WTC11 (cell line): Measurements from ENCODE around the gene BHLHE23. TPM values are rescaled to one million over a fixed set of nuclear protein-coding genes. Genes with fewer than 3 reads are reported as not detected.

Source experiments
- ATAC-seq: fragments of 200-7000 bp; cut with Tn5 transposase; 2 replicates; pipeline ENCODE4 v1.10.0; 2021; ENCODE audit warnings: mild to moderate bottlenecking, moderate library complexity
- CTCF ChIA-PET: fragments of 300-600 bp; sonication (Branson Sonifier 250); formaldehyde crosslinking; loops from one replicate; lab custom pipeline; 2021; ENCODE audit warnings: antibody characterized with exemption; lab: Charles Lee
- POLR2A ChIA-PET: fragments of 350-600 bp; sonication (Branson Sonifier 250); formaldehyde crosslinking; loops from one replicate; lab custom pipeline; 2021; ENCODE audit warnings: antibody characterized with exemption; lab: Charles Lee
- DNase-seq: peaks from one replicate; pipeline ENCODE4 v3.0.0; 2021; ENCODE audit warnings: low spot score
- H3K27ac Mint-ChIP-seq: 2 replicates; pipeline ENCODE4 v1.8.0; 2021; ENCODE audit warnings: mixed read lengths
- H3K27me3 Mint-ChIP-seq: 2 replicates; pipeline ENCODE4 v1.8.0; 2021; ENCODE audit warnings: low read depth, mild to moderate bottlenecking, moderate library complexity, mixed read lengths
- H3K36me3 Mint-ChIP-seq: 2 replicates; pipeline ENCODE4 v1.8.0; 2021; ENCODE audit warnings: mixed read lengths
- H3K4me1 Mint-ChIP-seq: 2 replicates; pipeline ENCODE4 v1.8.0; 2022; ENCODE audit warnings: mixed read lengths
- H3K4me3 Mint-ChIP-seq: 2 replicates; pipeline ENCODE4 v1.8.0; 2021; ENCODE audit warnings: mild to moderate bottlenecking, moderate library complexity, mixed read lengths
- H3K9me3 Mint-ChIP-seq: 2 replicates; pipeline ENCODE4 v1.8.0; 2021; ENCODE audit warnings: mixed read lengths
- ARID4B ChIP-seq: sonication (generic); formaldehyde crosslinking; IDR thresholded peaks from 2 replicates; pipeline ENCODE4 v1.8.0; 2023; ENCODE audit warnings: missing genetic modification reagents, mild to moderate bottlenecking, borderline replicate concordance
- ATF2 ChIP-seq: sonication (generic); formaldehyde crosslinking; IDR thresholded peaks from 2 replicates; pipeline ENCODE4 v1.8.1; 2022; ENCODE audit warnings: low read depth, missing genetic modification reagents, borderline replicate concordance
- CBFB ChIP-seq: sonication (generic); formaldehyde crosslinking; IDR thresholded peaks from 2 replicates; pipeline ENCODE4 v1.8.1; 2022; ENCODE audit warnings: mild to moderate bottlenecking, low read depth, missing genetic modification reagents
- E2F4 ChIP-seq: sonication (generic); formaldehyde crosslinking; IDR thresholded peaks from 2 replicates; pipeline ENCODE4 v1.8.1; 2022; ENCODE audit warnings: low read depth, mild to moderate bottlenecking, moderate library complexity, missing genetic modification reagents, borderline replicate concordance
- EMX1 ChIP-seq: fragments of 250-450 bp; sonication (Bioruptor Pico); IDR thresholded peaks from 2 replicates; pipeline ENCODE4 v1.8.0; 2021; ENCODE audit warnings: mild to moderate bottlenecking
- ERG ChIP-seq: fragments of 250-450 bp; sonication (Bioruptor Pico); IDR thresholded peaks from 2 replicates; pipeline ENCODE4 v1.8.0; 2021; ENCODE audit warnings: mild to moderate bottlenecking
- ETV6 ChIP-seq: sonication (generic); formaldehyde crosslinking; IDR thresholded peaks from 2 replicates; pipeline ENCODE4 v1.8.1; 2022; ENCODE audit warnings: mild to moderate bottlenecking, missing genetic modification reagents
- FOXK1 ChIP-seq: sonication (generic); formaldehyde crosslinking; IDR thresholded peaks from 2 replicates; pipeline ENCODE4 v1.8.0; 2022; ENCODE audit warnings: mild to moderate bottlenecking, moderate library complexity, missing genetic modification reagents
- GABPB1 ChIP-seq: sonication (generic); formaldehyde crosslinking; IDR thresholded peaks from 2 replicates; pipeline ENCODE4 v1.8.1; 2023; ENCODE audit warnings: mild to moderate bottlenecking, missing genetic modification reagents
- PRRX2 ChIP-seq: fragments of 250-450 bp; sonication (Bioruptor Pico); IDR thresholded peaks from 2 replicates; pipeline ENCODE4 v1.8.0; 2021; ENCODE audit warnings: mild to moderate bottlenecking
- TCF7 ChIP-seq: sonication (generic); formaldehyde crosslinking; IDR thresholded peaks from 2 replicates; pipeline ENCODE4 v1.8.0; 2022; ENCODE audit warnings: mild to moderate bottlenecking, low read depth, missing genetic modification reagents, moderate library complexity
- TEAD1 ChIP-seq: sonication (generic); formaldehyde crosslinking; IDR thresholded peaks from 2 replicates; pipeline ENCODE4 v1.8.0; 2022; ENCODE audit warnings: mild to moderate bottlenecking, missing genetic modification reagents
- USF1 ChIP-seq: sonication (generic); formaldehyde crosslinking; IDR thresholded peaks from 2 replicates; pipeline ENCODE4 v1.8.0; 2022; ENCODE audit warnings: mild to moderate bottlenecking, missing genetic modification reagents
- ZBTB21 ChIP-seq: sonication (generic); formaldehyde crosslinking; IDR thresholded peaks from 2 replicates; pipeline ENCODE4 v1.8.1; 2023; ENCODE audit warnings: mild to moderate bottlenecking, missing genetic modification reagents, borderline replicate concordance
- ZNF232 ChIP-seq: sonication (generic); formaldehyde crosslinking; IDR thresholded peaks from 2 replicates; pipeline ENCODE4 v1.8.0; 2022; ENCODE audit warnings: mild to moderate bottlenecking, missing genetic modification reagents
- total RNA-seq: library from RNA; stranded (reverse); gene quantifications from 3 replicates; pipeline ENCODE4 v1.2.3, GENCODE V29; 2021
- TF ChIP-seq, protein P1 (sequence below): sonication (generic); formaldehyde crosslinking; IDR thresholded peaks from 2 replicates; pipeline ENCODE4 v1.8.1; 2023; ENCODE audit warnings: mild to moderate bottlenecking, moderate library complexity, missing genetic modification reagents
- TF ChIP-seq, protein P2 (sequence below): sonication (generic); formaldehyde crosslinking; conservative IDR thresholded peaks from 2 replicates; pipeline ENCODE4 v1.8.1; 2022; ENCODE audit warnings: mild to moderate bottlenecking, missing genetic modification reagents

The BHLHE23 gene
- total RNA-seq, 1 experiment from 2014 or later, result 1.3 TPM

DNA sequence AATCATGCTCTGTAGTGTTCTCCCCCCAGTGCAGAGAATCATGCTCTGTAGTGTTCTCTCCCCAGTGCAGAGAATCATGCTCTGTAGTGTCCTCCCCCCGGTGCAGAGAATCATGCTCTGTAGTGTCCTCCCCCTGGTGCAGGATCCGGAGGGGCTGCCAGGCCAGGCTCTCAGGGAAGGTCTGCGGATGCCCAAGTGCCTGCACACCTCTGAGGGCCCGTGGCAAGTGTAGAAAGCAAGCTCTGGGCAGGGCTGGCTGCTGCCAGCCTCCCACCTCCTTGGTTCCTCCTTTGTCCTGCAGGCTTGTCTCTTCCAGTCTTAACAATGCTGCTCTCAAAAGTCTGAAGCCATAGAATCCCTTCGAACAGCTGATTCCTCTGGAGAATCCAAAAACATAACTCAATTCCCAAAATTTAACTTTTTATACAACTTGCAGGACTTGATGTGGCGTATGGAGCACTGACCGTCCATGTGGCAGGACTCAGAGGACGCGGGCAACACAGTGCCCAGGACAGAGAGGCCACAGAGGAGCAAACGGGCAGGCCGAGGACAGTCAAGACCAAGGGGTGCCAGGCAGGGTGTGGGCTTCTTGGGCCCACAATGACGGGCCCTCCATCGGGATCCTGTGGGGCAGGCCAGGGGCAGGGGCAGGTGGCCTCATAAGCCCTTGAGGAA, 44.6 kb upstream of the BHLHE23 start (continued):
- no peak for TF ChIP-seq E2F4 (CRISPR knock-in tag)
- TF ChIP-seq ZBTB21 (CRISPR knock-in tag), result no peak
- no peak for TF ChIP-seq ERG
- TF ChIP-seq ETV6, result no peak
- no peak for TF ChIP-seq ARID4B (CRISPR knock-in tag)

- Mint-ChIP-seq H3K9me3 (peaks cover 14% of the 10 kb centered on the region), H3K27me3 (peaks cover 9% of the 10 kb centered on the region), H3K36me3 (0 out of 2 replicates have a peak, but pooled peaks cover 6% of the 10 kb centered on the region), H3K4me1 (no peaks in the 10 kb centered on the region), H3K4me3 (no peak overlapping the region), H3K27ac (no peak overlapping the region)
- ATAC-seq (no peak), DNase-seq (no peak)
- ChIA-PET CTCF (no interaction called here), POLR2A (no interaction called here)
- no peak for TF ChIP-seq TCF7 (CRISPR knock-in tag)
- no peak for TF ChIP-seq CBFB (CRISPR knock-in tag)
- no peak for TF ChIP-seq GABPB1
- TF ChIP-seq TEAD1 (CRISPR knock-in tag), result no peak
- no peak for TF ChIP-seq ERG
- TF ChIP-seq, protein P1, sequence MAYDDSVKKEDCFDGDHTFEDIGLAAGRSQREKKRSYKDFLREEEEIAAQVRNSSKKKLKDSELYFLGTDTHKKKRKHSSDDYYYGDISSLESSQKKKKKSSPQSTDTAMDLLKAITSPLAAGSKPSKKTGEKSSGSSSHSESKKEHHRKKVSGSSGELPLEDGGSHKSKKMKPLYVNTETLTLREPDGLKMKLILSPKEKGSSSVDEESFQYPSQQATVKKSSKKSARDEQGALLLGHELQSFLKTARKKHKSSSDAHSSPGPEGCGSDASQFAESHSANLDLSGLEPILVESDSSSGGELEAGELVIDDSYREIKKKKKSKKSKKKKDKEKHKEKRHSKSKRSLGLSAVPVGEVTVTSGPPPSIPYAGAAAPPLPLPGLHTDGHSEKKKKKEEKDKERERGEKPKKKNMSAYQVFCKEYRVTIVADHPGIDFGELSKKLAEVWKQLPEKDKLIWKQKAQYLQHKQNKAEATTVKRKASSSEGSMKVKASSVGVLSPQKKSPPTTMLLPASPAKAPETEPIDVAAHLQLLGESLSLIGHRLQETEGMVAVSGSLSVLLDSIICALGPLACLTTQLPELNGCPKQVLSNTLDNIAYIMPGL (CRISPR knock-in tag), result no peak
- TF ChIP-seq ARID4B (CRISPR knock-in tag), result no peak
- no peak for TF ChIP-seq ZBTB21 (CRISPR knock-in tag)
- no peak for TF ChIP-seq USF1
- no peak for TF ChIP-seq ATF2 (CRISPR knock-in tag)
- TF ChIP-seq EMX1 (CRISPR knock-in tag), result no peak
- TF ChIP-seq FOXK1 (CRISPR knock-in tag), result no peak
- no peak for TF ChIP-seq PRRX2 (CRISPR knock-in tag)
- TF ChIP-seq, protein P2, sequence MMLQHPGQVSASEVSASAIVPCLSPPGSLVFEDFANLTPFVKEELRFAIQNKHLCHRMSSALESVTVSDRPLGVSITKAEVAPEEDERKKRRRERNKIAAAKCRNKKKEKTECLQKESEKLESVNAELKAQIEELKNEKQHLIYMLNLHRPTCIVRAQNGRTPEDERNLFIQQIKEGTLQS (CRISPR knock-in tag), result no peak
- TF ChIP-seq ZNF232 (CRISPR knock-in tag), result no peak
Observed at GRCh38 chr20:63050406-63050805, 43.6 kb upstream of the BHLHE23 start.
